B cell (primary cell): ENCODE measurements around the gene DEF6. TPM values are rescaled to one million over a fixed set of nuclear protein-coding genes. Genes with fewer than 3 reads are reported as not detected.

Experiments
- ATAC-seq: fragments of 200-7000 bp; cut with Tn5 transposase; one replicate; pipeline ENCODE4 v1.10.0; 2021; ENCODE audit warnings: low read depth, mild to moderate bottlenecking, moderate number of reproducible peaks, moderate library complexity
- CTCF ChIA-PET: fragments of 350-600 bp; sonication (Branson Sonifier 250); formaldehyde crosslinking; loops from one replicate; lab custom pipeline; 2021; ENCODE audit warnings: antibody characterized with exemption, inconsistent platforms; lab: Charles Lee
- POLR2A ChIA-PET: fragments of 350-600 bp; sonication (Branson Sonifier 250); formaldehyde crosslinking; loops from one replicate; lab custom pipeline; 2021; ENCODE audit warnings: antibody characterized with exemption; lab: Charles Lee
- DNase-seq: peaks from one replicate; pipeline ENCODE4 v3.0.0; 2013
- H2AFZ ChIP-seq: 2 replicates; pipeline ENCODE4 v1.6.1; 2012; ENCODE audit warnings: mild to moderate bottlenecking, low read depth, low read length; ENCODE audit not compliant: insufficient read depth, poor library complexity, severe bottlenecking
- H3K27ac ChIP-seq, 2 donors: 1 replicate in 1 of 2; 2 replicates in 1 of 2; pipeline ENCODE4 v1.5.1; 2012 to 2013; ENCODE audit warnings: low read length in 2 of 2, mild to moderate bottlenecking in 2 of 2, moderate library complexity in 1 of 2
- H3K27me3 ChIP-seq, 4 experiments: fragments of 200-600 bp in 1 of 4; sonication (generic) in 1 of 4; replicated peaks in 1 of 4; 1 replicate in 2 of 4; 2 replicates in 2 of 4; pipeline versions ENCODE4 v1.6.1 to v1.7.0; 2013 to 2016; ENCODE audit warnings: low read length in 3 of 4, mild to moderate bottlenecking in 2 of 4, mixed read lengths in 1 of 4, moderate library complexity in 1 of 4; ENCODE audit not compliant: insufficient read depth in 4 of 4, control insufficient read depth in 3 of 4; ENCODE audit errors: control extremely low read depth in 1 of 4
- H3K36me3 ChIP-seq, 2 experiments: replicated peaks in 1 of 2; 1 replicate in 1 of 2; 2 replicates in 1 of 2; pipeline versions ENCODE4 v1.6.1 to v1.7.1; 2013; ENCODE audit warnings: low read length in 1 of 2; ENCODE audit not compliant: insufficient read depth in 2 of 2, control insufficient read depth in 1 of 2; ENCODE audit errors: control extremely low read depth in 1 of 2, extremely low read depth in 1 of 2
- H3K4me1 ChIP-seq, 2 donors: fragments of 200-600 bp in 1 of 2; sonication (generic) in 1 of 2; 1 replicate in 1 of 2; 2 replicates in 1 of 2; pipeline versions ENCODE4 v1.5.1 to v1.6.1; 2013 to 2017; ENCODE audit warnings: low read length in 2 of 2; ENCODE audit not compliant: control insufficient read depth in 2 of 2, insufficient read depth in 2 of 2
- H3K4me2 ChIP-seq: replicated peaks from 2 replicates; pipeline ENCODE3; 2012; ENCODE audit warnings: mild to moderate bottlenecking, low read depth, low read length; ENCODE audit not compliant: poor library complexity, severe bottlenecking
- H3K4me3 ChIP-seq, 5 experiments: fragments of 200-600 bp in 1 of 5; sonication (generic) in 1 of 5; 1 replicate in 3 of 5; 2 replicates in 2 of 5; pipeline versions ENCODE4 v1.5.1 to v1.7.0; 2011 to 2016; ENCODE audit warnings: low read length in 4 of 5, mild to moderate bottlenecking in 4 of 5, low read depth in 2 of 5, control low read depth in 1 of 5, moderate library complexity in 1 of 5; ENCODE audit not compliant: insufficient read depth in 1 of 5; ENCODE audit errors: control extremely low read depth in 1 of 5, extremely low read depth in 1 of 5
- H3K79me2 ChIP-seq: fragments of 200-600 bp; sonication (generic); one replicate; pipeline ENCODE4 v1.6.0; 2016; ENCODE audit warnings: low read length; ENCODE audit not compliant: control insufficient read depth, insufficient read depth
- H3K9ac ChIP-seq: fragments of 200-600 bp; sonication (generic); 2 replicates; pipeline ENCODE4 v1.6.1; 2017; ENCODE audit warnings: mild to moderate bottlenecking, low read length, moderate library complexity
- H3K9me3 ChIP-seq, 3 donors: one replicate each; pipeline versions ENCODE4 v1.6.1 to v1.7.1; 2013; ENCODE audit warnings: low read length in 2 of 3; ENCODE audit not compliant: control insufficient read depth in 2 of 3, insufficient read depth in 1 of 3; ENCODE audit errors: control extremely low read depth in 1 of 3
- H4K20me1 ChIP-seq: 2 replicates; pipeline ENCODE4 v1.6.0; 2012; ENCODE audit warnings: mild to moderate bottlenecking, low read length; ENCODE audit not compliant: insufficient read depth, control insufficient read depth, poor library complexity, severe bottlenecking
- H3K27ac Mint-ChIP-seq: one replicate; pipeline ENCODE4 v1.8.0; 2021; ENCODE audit warnings: mixed read lengths
- H3K27me3 Mint-ChIP-seq: one replicate; pipeline ENCODE4 v1.8.0; 2021; ENCODE audit warnings: mixed read lengths
- H3K4me1 Mint-ChIP-seq: one replicate; pipeline ENCODE4 v1.8.0; 2021; ENCODE audit warnings: mixed read lengths
- H3K4me3 Mint-ChIP-seq: one replicate; pipeline ENCODE4 v1.8.0; 2021; ENCODE audit warnings: mixed read lengths
- H3K9me3 Mint-ChIP-seq: one replicate; pipeline ENCODE4 v1.8.0; 2022; ENCODE audit warnings: mixed read lengths; ENCODE audit not compliant: insufficient read depth
- EZH2 ChIP-seq: IDR thresholded peaks from 2 replicates; pipeline ENCODE4 v1.6.1; 2012; ENCODE audit warnings: borderline replicate concordance, low read depth, mild to moderate bottlenecking, moderate library complexity, low read length; ENCODE audit not compliant: insufficient read depth, poor library complexity, severe bottlenecking
- WGBS: methylation state at CpG from one replicate; pipeline ENCODE4 v1.1.5; 2013; ENCODE audit warnings: missing lambda C conversion rate; ENCODE audit not compliant: insufficient coverage; 5-methylcytosine and 5-hydroxymethylcytosine counted together
- intact Hi-C: fragments of 100-400 bp; cut with micrococcal nuclease; formaldehyde crosslinking; loops from one replicate; pipeline ENCODE4 v1.10.0; 2022
- polyA plus RNA-seq: library from polyadenylated mRNA; depleted of rRNA; stranded (reverse); fragments of >200 nt; gene quantifications from 2 replicates; pipeline ENCODE4 v1.2.3, GENCODE V29; 2012
- total RNA-seq, 2 donors: library from RNA; stranded (reverse); fragments of 120-200 nt in 1 of 2; gene quantifications; 1 replicate in 1 of 2; 2 replicates in 1 of 2; pipeline versions ENCODE4 v1.2.3 to v1.2.4, GENCODE V29; 2013 to 2022
- TF ChIP-seq, protein P1 (sequence below): fragments of 200-600 bp; IDR thresholded peaks from one replicate; pipeline ENCODE4 v1.8.0; 2022; ENCODE audit warnings: antibody characterized with exemption, mild to moderate bottlenecking

Gene DEF6
- total and polyA plus RNA-seq, 2 donors (not counting 1 experiment from before 2014, with no cell fraction given) = 105 to 159 TPM

DNA sequence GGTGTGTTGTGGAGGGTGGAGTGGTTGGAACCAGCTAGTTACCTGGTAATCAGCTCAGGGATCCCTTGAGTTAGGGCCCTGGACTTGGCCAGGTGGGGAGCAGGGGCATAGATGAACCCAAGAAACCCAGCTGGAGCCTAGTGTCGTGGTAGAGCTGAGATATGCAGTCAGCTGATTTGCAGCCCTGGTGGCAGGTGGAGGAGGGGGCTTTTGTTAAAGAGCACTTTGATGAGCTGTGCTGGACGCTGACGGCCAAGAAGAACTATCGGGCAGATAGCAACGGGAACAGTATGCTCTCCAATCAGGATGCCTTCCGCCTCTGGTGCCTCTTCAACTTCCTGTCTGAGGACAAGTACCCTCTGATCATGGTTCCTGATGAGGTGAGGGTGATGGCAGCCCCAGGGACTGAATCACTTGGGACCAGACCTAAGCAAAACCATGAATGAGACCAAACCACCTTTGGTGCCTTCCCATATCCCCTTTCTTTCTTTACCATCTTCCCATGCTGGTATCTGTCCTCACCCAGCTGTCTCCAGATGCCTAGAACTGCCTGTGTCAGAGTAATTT lies 12.7 kb downstream of the DEF6 start:
- H4K20me1 ChIP-seq = no peaks in the 10 kb centered on the region
- H3K4me1 ChIP-seq = peaks cover 41 to 49% of the 10 kb centered on the region in 2 donors
- intact Hi-C loops = loop anchor here (2.0 kb wide), 1 partner anchor 16 kb away; no protein-coding TSS in a partner anchor
- CTCF ChIA-PET = interaction anchor here (0.7 to 9.7 kb wide), 8 partner anchors 7 to 142 kb away, joined by 3 to 87 read pairs (median 6); partner anchors contain the start of genes DEF6 and FANCE
- H3K4me2 ChIP-seq = peak overlapping the region; percentile 74
- H3K9me3 ChIP-seq = no peaks in the 10 kb centered on the region
- H3K27me3 Mint-ChIP-seq = no peaks in the 10 kb centered on the region
- no peak overlapping the region for H3K4me3 ChIP-seq
- no peak for TF ChIP-seq EZH2
- TF ChIP-seq, protein P1, sequence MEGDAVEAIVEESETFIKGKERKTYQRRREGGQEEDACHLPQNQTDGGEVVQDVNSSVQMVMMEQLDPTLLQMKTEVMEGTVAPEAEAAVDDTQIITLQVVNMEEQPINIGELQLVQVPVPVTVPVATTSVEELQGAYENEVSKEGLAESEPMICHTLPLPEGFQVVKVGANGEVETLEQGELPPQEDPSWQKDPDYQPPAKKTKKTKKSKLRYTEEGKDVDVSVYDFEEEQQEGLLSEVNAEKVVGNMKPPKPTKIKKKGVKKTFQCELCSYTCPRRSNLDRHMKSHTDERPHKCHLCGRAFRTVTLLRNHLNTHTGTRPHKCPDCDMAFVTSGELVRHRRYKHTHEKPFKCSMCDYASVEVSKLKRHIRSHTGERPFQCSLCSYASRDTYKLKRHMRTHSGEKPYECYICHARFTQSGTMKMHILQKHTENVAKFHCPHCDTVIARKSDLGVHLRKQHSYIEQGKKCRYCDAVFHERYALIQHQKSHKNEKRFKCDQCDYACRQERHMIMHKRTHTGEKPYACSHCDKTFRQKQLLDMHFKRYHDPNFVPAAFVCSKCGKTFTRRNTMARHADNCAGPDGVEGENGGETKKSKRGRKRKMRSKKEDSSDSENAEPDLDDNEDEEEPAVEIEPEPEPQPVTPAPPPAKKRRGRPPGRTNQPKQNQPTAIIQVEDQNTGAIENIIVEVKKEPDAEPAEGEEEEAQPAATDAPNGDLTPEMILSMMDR = no peak
- no peaks in the 10 kb centered on the region for H3K27me3 ChIP-seq
- no peak for DNase-seq
- peaks cover 0 to 52% of the 10 kb centered on the region in 2 experiments for H3K36me3 ChIP-seq
- H3K9me3 Mint-ChIP-seq = no peaks in the 10 kb centered on the region
- no peak for ATAC-seq
- peak overlapping the region; percentile 78 to 89 for H3K27ac ChIP-seq
- H3K4me3 Mint-ChIP-seq = peak overlapping the region; percentile 32
- WGBS = 60% methylated on average over 6 of the region's 6 CpGs
- H3K4me1 Mint-ChIP-seq = peaks cover 71% of the 10 kb centered on the region
- peaks cover 94% of the 10 kb centered on the region for H3K79me2 ChIP-seq
- H3K27ac Mint-ChIP-seq = peak overlapping the region; percentile 99
- POLR2A ChIA-PET = interaction anchor here (0.6 to 0.9 kb wide), 2 partner anchors 11 to 15 kb away, joined by 4 to 7 read pairs; no protein-coding TSS in a partner anchor
- peak overlapping the region; percentile 60 for H3K9ac ChIP-seq
- no peak overlapping the region for H2AFZ ChIP-seq
